Ovary (tissue), 3 donors: ENCODE data around the gene SNX13.

ENCODE experiments used
- EP300 ChIP-seq: sonication (generic); formaldehyde crosslinking; IDR thresholded peaks from one replicate; pipeline ENCODE4 v1.6.1; 2017; ENCODE audit warnings: antibody characterized with exemption
- POLR2A ChIP-seq: fragments of 450-650 bp; IDR thresholded peaks from one replicate; pipeline ENCODE4 v1.6.1; 2017; ENCODE audit warnings: antibody characterized with exemption, mild to moderate bottlenecking, moderate library complexity
- TF ChIP-seq, protein P1 (sequence below), 3 donors: fragments of 450-650 bp in 2 of 3; fragments of 200-600 bp in 1 of 3; IDR thresholded peaks; one replicate each; pipeline versions ENCODE4 v1.5.1 to v1.8.0; 2016 to 2022; ENCODE audit warnings: antibody characterized with exemption in 3 of 3, mild to moderate bottlenecking in 1 of 3
- donor health status: DM: no; HTN: no; CAD: no.

DNA sequence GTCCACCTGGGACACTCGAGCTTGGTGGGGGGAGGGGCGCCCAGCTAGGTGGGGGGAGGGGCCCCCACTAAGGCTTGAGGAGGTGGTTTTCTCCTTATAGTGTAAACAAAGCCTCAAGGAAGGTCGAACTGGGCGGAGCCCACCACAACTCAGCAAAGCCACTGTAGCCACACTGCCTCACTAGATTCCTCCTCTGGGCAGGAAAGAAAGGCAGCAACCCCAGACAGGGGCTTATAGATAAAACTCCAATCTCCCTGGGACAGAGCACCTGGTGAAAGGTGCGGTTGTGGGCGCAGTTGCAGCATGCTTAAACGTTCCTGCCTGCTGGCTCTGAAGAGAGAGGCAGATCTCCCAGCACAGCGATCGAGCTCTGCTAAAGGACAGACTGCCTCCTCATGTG is 133.1 kb downstream of the SNX13 start:
- TF ChIP-seq, protein P1, sequence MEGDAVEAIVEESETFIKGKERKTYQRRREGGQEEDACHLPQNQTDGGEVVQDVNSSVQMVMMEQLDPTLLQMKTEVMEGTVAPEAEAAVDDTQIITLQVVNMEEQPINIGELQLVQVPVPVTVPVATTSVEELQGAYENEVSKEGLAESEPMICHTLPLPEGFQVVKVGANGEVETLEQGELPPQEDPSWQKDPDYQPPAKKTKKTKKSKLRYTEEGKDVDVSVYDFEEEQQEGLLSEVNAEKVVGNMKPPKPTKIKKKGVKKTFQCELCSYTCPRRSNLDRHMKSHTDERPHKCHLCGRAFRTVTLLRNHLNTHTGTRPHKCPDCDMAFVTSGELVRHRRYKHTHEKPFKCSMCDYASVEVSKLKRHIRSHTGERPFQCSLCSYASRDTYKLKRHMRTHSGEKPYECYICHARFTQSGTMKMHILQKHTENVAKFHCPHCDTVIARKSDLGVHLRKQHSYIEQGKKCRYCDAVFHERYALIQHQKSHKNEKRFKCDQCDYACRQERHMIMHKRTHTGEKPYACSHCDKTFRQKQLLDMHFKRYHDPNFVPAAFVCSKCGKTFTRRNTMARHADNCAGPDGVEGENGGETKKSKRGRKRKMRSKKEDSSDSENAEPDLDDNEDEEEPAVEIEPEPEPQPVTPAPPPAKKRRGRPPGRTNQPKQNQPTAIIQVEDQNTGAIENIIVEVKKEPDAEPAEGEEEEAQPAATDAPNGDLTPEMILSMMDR (IDR thresholded peaks at IDR 0.05): no peak
- TF ChIP-seq POLR2A: no peak
- no peak for TF ChIP-seq EP300
